Loucy (cell line): ENCODE results near the gene TM4SF18.

ENCODE experiments used
- H2AFZ ChIP-seq: fragments of 200-600 bp; sonication (generic); 2 replicates; pipeline ENCODE4 v1.6.0; 2016; ENCODE audit warnings: antibody characterized with exemption, mild to moderate bottlenecking, low read length, moderate library complexity
- H3F3A ChIP-seq: fragments of 200-600 bp; 2 replicates; pipeline ENCODE4 v1.6.0; 2016; ENCODE audit warnings: antibody characterized with exemption, low read depth, mild to moderate bottlenecking
- H3K27me3 ChIP-seq: fragments of 200-600 bp; sonication (generic); 2 replicates; pipeline ENCODE4 v1.6.1; 2014; ENCODE audit warnings: low read length, mild to moderate bottlenecking; ENCODE audit not compliant: insufficient read depth, poor library complexity, severe bottlenecking
- H3K36me3 ChIP-seq: fragments of 200-600 bp; sonication (generic); 2 replicates; pipeline ENCODE4 v1.6.1; 2016; ENCODE audit warnings: low read length; ENCODE audit not compliant: insufficient read depth
- H3K4me1 ChIP-seq: fragments of 200-600 bp; sonication (generic); 2 replicates; pipeline ENCODE4 v1.5.1; 2014; ENCODE audit warnings: low read length, mild to moderate bottlenecking; ENCODE audit not compliant: insufficient read depth, poor library complexity, severe bottlenecking
- H3K4me2 ChIP-seq: fragments of 200-600 bp; sonication (generic); 2 replicates; pipeline ENCODE4 v1.6.0; 2014; ENCODE audit warnings: antibody characterized with exemption, low read length, low read depth, mild to moderate bottlenecking; ENCODE audit not compliant: poor library complexity, severe bottlenecking
- H3K4me3 ChIP-seq: fragments of 200-600 bp; sonication (generic); 2 replicates; pipeline ENCODE4 v1.5.1; 2014; ENCODE audit warnings: low read length, mild to moderate bottlenecking, mixed read lengths; ENCODE audit not compliant: poor library complexity, severe bottlenecking
- H3K79me2 ChIP-seq: fragments of 200-600 bp; sonication (generic); 2 replicates; pipeline ENCODE4 v1.6.1; 2014; ENCODE audit warnings: low read length; ENCODE audit not compliant: insufficient read depth
- H3K9ac ChIP-seq: fragments of 200-600 bp; sonication (generic); 2 replicates; pipeline ENCODE4 v1.6.0; 2014; ENCODE audit warnings: mild to moderate bottlenecking, low read depth, low read length, moderate library complexity; ENCODE audit not compliant: poor library complexity, severe bottlenecking
- H3K9me2 ChIP-seq: fragments of 200-600 bp; sonication (generic); replicated peaks from 2 replicates; pipeline ENCODE4 v1.6.1; 2016; ENCODE audit warnings: low read depth, low read length, mixed read lengths
- H3K9me3 ChIP-seq: fragments of 200-600 bp; sonication (generic); 2 replicates; pipeline ENCODE4 v1.6.1; 2014; ENCODE audit warnings: mild to moderate bottlenecking, antibody characterized with exemption, low read length, low read depth; ENCODE audit not compliant: insufficient read depth
- H4K20me1 ChIP-seq: fragments of 200-600 bp; sonication (generic); 2 replicates; pipeline ENCODE4 v1.6.0; 2014; ENCODE audit warnings: antibody characterized with exemption, low read length, mild to moderate bottlenecking; ENCODE audit not compliant: insufficient read depth, poor library complexity, severe bottlenecking
- EZH2phosphoT487 ChIP-seq: fragments of 200-600 bp; IDR thresholded peaks from 2 replicates; pipeline ENCODE4 v1.6.1; 2018; ENCODE audit warnings: antibody characterized with exemption, mild to moderate bottlenecking, moderate library complexity, borderline replicate concordance
- TF ChIP-seq, protein P1 (sequence below): fragments of 200-600 bp; sonication (generic); conservative IDR thresholded peaks from 2 replicates; pipeline ENCODE4 v1.5.1; 2014; ENCODE audit warnings: mild to moderate bottlenecking, antibody characterized with exemption, low read length

TM4SF18 gene

DNA sequence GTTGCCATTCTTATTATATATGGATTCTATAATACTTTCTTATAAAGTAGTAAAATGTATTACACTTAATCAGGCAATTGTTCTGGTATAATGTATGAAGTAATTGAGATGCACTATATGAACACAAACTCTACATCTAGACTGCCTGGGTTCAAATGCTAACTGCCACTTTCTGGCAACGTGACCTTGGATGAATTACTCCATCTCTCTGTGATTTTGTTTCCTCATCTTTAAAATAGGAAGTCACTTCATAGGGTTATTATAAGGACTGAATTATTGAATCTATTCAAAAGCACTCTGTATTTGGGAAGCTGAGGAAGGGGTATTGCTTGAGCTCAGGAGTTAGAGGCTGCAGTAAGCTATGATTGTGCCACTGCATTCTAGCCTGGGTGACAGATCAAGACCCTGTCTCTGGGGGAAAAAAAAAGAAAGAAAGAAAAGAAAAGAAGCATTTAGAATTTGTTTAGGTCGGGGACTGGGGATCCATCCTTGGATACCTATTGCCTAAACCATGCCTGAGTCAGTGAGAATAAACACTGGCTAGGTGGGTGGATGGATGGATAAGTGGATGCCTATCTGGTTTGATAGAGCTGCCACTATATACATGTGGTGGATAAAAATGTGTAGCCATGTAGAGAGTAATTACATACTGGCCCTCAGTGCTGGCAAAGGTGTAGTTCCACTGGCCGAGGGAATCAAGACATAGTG is 41.5 kb upstream of the TM4SF18 start:
- no peaks in the 10 kb centered on the region for H3K36me3 ChIP-seq
- no peak overlapping the region for H2AFZ ChIP-seq
- no peaks in the 10 kb centered on the region for H4K20me1 ChIP-seq
- H3K4me3 ChIP-seq: no peak overlapping the region
- no peak for TF ChIP-seq EZH2phosphoT487
- TF ChIP-seq, protein P1, sequence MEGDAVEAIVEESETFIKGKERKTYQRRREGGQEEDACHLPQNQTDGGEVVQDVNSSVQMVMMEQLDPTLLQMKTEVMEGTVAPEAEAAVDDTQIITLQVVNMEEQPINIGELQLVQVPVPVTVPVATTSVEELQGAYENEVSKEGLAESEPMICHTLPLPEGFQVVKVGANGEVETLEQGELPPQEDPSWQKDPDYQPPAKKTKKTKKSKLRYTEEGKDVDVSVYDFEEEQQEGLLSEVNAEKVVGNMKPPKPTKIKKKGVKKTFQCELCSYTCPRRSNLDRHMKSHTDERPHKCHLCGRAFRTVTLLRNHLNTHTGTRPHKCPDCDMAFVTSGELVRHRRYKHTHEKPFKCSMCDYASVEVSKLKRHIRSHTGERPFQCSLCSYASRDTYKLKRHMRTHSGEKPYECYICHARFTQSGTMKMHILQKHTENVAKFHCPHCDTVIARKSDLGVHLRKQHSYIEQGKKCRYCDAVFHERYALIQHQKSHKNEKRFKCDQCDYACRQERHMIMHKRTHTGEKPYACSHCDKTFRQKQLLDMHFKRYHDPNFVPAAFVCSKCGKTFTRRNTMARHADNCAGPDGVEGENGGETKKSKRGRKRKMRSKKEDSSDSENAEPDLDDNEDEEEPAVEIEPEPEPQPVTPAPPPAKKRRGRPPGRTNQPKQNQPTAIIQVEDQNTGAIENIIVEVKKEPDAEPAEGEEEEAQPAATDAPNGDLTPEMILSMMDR: no peak
- H3K4me2 ChIP-seq: no peak overlapping the region
- H3K79me2 ChIP-seq: no peaks in the 10 kb centered on the region
- no peak overlapping the region for H3K9ac ChIP-seq
- H3K9me3 ChIP-seq: no peaks in the 10 kb centered on the region
- no peaks in the 10 kb centered on the region for H3K4me1 ChIP-seq
- H3K27me3 ChIP-seq: no peaks in the 10 kb centered on the region
- H3K9me2 ChIP-seq: no peaks in the 10 kb centered on the region
- H3F3A ChIP-seq: no peaks in the 10 kb centered on the region

DNA sequence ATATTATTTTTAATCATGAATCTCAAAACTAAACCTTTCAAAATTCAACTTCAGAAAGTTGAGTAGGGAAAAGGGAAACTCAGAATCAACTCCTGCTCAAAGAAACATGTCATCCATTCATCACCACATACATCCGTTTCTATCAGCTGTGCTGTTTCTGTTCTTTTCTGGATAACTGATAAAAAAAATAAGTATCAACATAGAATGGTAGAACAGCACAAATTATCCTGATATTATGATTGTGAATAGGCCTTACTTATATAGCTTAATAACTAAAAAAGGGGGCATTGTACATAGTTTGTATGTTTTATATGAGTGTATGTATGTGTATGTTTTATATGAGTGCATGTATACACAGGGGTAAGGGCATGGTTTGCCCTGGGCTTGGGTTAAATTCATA is 41.0 kb upstream of the TM4SF18 start:
- H3K9me3 ChIP-seq: no peaks in the 10 kb centered on the region
- H3F3A ChIP-seq: no peaks in the 10 kb centered on the region
- TF ChIP-seq, protein P1: no peak
- no peak for TF ChIP-seq EZH2phosphoT487
- no peaks in the 10 kb centered on the region for H3K27me3 ChIP-seq
- H3K4me3 ChIP-seq: no peak overlapping the region
- no peaks in the 10 kb centered on the region for H4K20me1 ChIP-seq
- H3K9me2 ChIP-seq: no peaks in the 10 kb centered on the region
- H3K79me2 ChIP-seq: no peaks in the 10 kb centered on the region
- no peak overlapping the region for H2AFZ ChIP-seq
- no peaks in the 10 kb centered on the region for H3K4me1 ChIP-seq
- no peak overlapping the region for H3K4me2 ChIP-seq
- H3K36me3 ChIP-seq: no peaks in the 10 kb centered on the region
- no peak overlapping the region for H3K9ac ChIP-seq

DNA sequence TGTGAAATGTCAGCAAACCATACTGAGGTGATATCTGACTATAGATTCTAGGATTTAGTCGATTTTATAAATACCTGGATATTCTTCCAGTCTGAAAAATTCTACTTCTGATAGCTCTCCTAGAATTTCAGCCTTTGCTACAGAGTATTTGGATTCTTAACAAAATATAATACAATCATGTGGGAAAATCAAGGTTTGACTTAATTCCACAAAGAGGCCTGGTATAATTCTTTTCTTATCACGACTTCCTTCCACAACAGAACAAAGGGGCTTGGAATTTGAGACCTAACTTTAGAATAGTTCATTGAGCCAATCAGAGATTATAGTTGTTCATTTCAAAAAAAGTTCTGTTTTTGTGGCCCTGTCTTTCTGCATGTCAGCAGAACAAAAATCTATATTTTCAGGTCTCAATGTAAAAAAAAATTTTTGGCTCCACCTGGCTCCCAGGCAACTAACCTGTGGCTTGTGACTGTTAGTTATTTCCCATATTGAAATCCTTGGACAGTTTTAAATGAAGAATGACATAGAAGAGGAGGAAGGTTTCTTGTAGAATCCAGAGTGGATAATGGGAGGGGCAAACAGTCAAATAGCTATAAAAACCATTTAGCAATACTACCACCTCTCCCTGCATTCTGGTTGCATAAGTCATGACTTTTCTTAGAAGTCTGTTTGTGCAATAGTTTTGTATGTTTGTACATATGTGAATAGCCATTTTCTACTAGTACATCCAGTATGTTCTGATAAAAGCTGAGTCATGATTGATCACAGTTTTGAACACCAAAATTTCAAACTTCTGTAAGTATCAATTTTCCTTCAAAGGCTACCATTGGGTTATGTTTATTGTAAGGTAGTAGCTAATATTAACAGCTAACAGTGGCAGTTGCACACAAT is 40.0 kb upstream of the TM4SF18 start:
- H3K27me3 ChIP-seq: no peaks in the 10 kb centered on the region
- H3K9me2 ChIP-seq: no peaks in the 10 kb centered on the region
- H2AFZ ChIP-seq: no peak overlapping the region
- H4K20me1 ChIP-seq: no peaks in the 10 kb centered on the region
- H3K79me2 ChIP-seq: no peaks in the 10 kb centered on the region
- no peak overlapping the region for H3K4me2 ChIP-seq
- H3K9me3 ChIP-seq: no peaks in the 10 kb centered on the region
- TF ChIP-seq, protein P1: no peak
- TF ChIP-seq EZH2phosphoT487: no peak
- H3K36me3 ChIP-seq: no peaks in the 10 kb centered on the region
- H3K4me1 ChIP-seq: no peaks in the 10 kb centered on the region
- H3K4me3 ChIP-seq: no peak overlapping the region
- H3K9ac ChIP-seq: no peak overlapping the region
- no peaks in the 10 kb centered on the region for H3F3A ChIP-seq
